ENCODE results near the gene ZNF497. TPM values are rescaled to one million over a fixed set of nuclear protein-coding genes. Genes with fewer than 3 reads are reported as not detected.

ZNF497 gene
- total and polyA plus RNA-seq, 2 donors (not counting 1 experiment from before 2014, with no cell fraction given) = 0.03 to 2.5 TPM

DNA sequence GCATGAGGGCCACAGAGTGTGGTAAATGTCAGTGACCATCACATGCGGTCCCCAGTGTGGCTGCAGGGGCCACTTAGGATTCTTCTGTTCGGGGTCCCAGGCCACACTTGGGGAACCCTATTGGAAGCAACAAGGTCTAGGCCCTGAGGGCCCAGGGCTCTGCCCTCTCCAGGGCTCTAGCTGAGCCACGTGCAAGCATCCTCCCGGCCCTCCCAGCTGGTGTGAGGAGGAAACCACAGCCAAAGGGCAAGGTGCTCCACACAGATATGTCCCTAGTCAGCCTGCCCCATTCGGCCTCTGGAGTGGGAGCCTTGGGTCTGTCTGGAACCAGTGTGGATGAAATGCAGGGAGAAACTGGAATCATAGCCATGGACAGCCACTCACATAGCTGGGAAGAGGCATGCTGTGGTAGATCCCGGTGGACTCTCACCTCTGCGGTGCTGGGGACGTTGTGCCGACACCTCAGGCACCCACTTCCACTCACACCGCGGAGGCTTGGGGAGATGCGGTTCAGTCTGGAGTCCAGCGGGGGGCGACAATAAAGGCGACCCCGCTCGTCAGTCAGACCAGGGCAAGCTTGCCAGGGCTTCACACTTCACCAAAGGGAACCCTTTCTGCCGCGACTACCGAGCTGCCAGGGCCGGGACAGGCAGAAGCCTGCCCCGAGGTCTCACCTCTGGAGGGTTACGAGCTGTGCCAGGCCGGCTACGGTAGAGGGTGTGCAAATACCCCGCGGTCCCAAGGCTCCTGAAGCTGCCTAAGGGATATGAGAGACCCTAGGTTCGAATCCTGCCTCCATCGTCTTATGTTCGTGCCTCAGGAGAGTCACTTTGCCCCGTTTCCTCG is 4.3 kb upstream of the ZNF497 start:
- Histone ChIP-seq H3K36me3 (ENCODE audit: control insufficient read depth, insufficient read depth, low read length) (no peaks in the 10 kb centered on the region), H3K9me3 (ENCODE audit: control insufficient read depth, insufficient read depth, low read depth, low read length) (no peaks in the 10 kb centered on the region), H3K4me3 (replicated peaks in 1 of 4; ENCODE audit: control extremely low read depth in 1 of 4, insufficient read depth in 1 of 4, low read depth in 3 of 4, low read length in 4 of 4) (no peak overlapping the region), H3K4me2 (ENCODE audit: extremely low read depth, insufficient read depth, low read length) (no peak overlapping the region), H3K4me1 (ENCODE audit: control insufficient read depth, extremely low read depth, insufficient read depth, low read length) (peaks cover under 1% of the 10 kb centered on the region), H2AFZ (ENCODE audit: low read length) (no peak overlapping the region), H4K20me1 (ENCODE audit: control insufficient read depth, extremely low read depth, insufficient read depth, low read length) (no peaks in the 10 kb centered on the region), H3K27ac (ENCODE audit: insufficient read depth, low read length) (no peak overlapping the region), H3K27me3 (ENCODE audit: control insufficient read depth, insufficient read depth, low read length) (no peaks in the 10 kb centered on the region), H3K9ac (ENCODE audit: insufficient read depth, low read length) (no peak overlapping the region), H3K79me2 (ENCODE audit: control insufficient read depth, insufficient read depth, low read length) (no peaks in the 10 kb centered on the region)
- TF ChIP-seq, protein P1, sequence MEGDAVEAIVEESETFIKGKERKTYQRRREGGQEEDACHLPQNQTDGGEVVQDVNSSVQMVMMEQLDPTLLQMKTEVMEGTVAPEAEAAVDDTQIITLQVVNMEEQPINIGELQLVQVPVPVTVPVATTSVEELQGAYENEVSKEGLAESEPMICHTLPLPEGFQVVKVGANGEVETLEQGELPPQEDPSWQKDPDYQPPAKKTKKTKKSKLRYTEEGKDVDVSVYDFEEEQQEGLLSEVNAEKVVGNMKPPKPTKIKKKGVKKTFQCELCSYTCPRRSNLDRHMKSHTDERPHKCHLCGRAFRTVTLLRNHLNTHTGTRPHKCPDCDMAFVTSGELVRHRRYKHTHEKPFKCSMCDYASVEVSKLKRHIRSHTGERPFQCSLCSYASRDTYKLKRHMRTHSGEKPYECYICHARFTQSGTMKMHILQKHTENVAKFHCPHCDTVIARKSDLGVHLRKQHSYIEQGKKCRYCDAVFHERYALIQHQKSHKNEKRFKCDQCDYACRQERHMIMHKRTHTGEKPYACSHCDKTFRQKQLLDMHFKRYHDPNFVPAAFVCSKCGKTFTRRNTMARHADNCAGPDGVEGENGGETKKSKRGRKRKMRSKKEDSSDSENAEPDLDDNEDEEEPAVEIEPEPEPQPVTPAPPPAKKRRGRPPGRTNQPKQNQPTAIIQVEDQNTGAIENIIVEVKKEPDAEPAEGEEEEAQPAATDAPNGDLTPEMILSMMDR (conservative IDR thresholded peaks at IDR 0.05 in 1 of 2, IDR thresholded peaks at IDR 0.05 in 1 of 2; ENCODE audit: low read depth in 1 of 2, low read length in 2 of 2) = no peak
- DNase-seq (ENCODE audit: low read depth in 2 of 2) = no peak

DNA sequence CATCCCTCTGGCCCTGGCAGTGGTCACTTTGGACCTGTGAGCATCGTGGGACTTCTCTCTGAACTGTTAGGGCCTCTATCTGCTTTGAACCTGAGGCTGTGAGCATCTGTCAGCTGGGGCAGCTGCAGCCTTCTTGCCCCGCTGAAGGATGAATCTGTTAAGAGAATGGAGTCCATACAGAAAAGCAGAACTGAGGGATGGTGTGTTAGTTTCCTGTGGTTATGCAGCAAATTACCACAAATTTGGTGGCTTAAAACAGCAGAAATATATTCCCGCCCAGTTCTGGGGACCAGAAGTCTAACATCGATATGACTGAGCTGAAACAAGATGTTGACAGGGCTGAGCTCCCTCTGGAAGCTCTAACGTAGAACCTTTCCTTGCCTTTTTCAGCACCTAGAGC is 1.6 kb upstream of the ZNF497 start:
- no peaks in the 10 kb centered on the region for H3K79me2 ChIP-seq (ENCODE audit: control insufficient read depth, insufficient read depth, low read length)
- no peaks in the 10 kb centered on the region for H4K20me1 ChIP-seq (ENCODE audit: control insufficient read depth, extremely low read depth, insufficient read depth, low read length)
- H2AFZ ChIP-seq (ENCODE audit: low read length) = no peak overlapping the region
- peaks cover 2% of the 10 kb centered on the region for H3K4me1 ChIP-seq (ENCODE audit: control insufficient read depth, extremely low read depth, insufficient read depth, low read length)
- H3K4me2 ChIP-seq (ENCODE audit: extremely low read depth, insufficient read depth, low read length) = no peak overlapping the region
- no peak for TF ChIP-seq EZH2 (IDR thresholded peaks at IDR 0.05; ENCODE audit: low read length, missing control alignments)
- TF ChIP-seq, protein P1 (conservative IDR thresholded peaks at IDR 0.05 in 1 of 2, IDR thresholded peaks at IDR 0.05 in 1 of 2; ENCODE audit: low read depth in 1 of 2, low read length in 2 of 2) = no peak
- no peak overlapping the region for H3K27ac ChIP-seq (ENCODE audit: insufficient read depth, low read length)
- H3K4me3 ChIP-seq (replicated peaks in 1 of 4; ENCODE audit: control extremely low read depth in 1 of 4, insufficient read depth in 1 of 4, low read depth in 3 of 4, low read length in 4 of 4) = no peak overlapping the region
- H3K36me3 ChIP-seq (ENCODE audit: control insufficient read depth, insufficient read depth, low read length) = no peaks in the 10 kb centered on the region
- H3K9me3 ChIP-seq (ENCODE audit: control insufficient read depth, insufficient read depth, low read depth, low read length) = no peaks in the 10 kb centered on the region
- H3K9ac ChIP-seq (ENCODE audit: insufficient read depth, low read length) = no peak overlapping the region
- no peaks in the 10 kb centered on the region for H3K27me3 ChIP-seq (ENCODE audit: control insufficient read depth, insufficient read depth, low read length)
- DNase-seq (ENCODE audit: low read depth in 2 of 2) = no peak

DNA sequence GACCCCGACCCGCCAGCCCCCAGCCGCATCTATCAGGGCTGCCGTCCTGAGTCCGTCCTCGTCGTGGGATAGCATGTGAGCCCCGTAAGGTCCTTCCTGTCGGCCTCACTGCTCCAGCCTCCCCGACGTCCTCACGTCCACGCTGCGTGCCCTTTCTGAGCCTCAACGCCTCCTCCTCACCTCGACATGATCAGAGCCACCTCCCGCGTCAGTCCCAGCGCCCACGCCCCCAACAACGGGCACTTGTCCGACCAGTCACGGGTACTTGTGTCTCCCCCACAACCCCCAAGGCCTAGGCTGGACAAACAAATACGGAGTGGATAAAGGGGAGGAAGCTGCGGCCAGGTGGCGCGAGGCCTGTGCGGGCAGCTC is 665 bp downstream of the ZNF497 start:
- Histone ChIP-seq H3K79me2 (ENCODE audit: control insufficient read depth, insufficient read depth, low read length) (no peaks in the 10 kb centered on the region), H3K4me3 (replicated peaks in 1 of 4; ENCODE audit: control extremely low read depth in 1 of 4, insufficient read depth in 1 of 4, low read depth in 3 of 4, low read length in 4 of 4) (peak overlapping the region; percentile 59 to 85 (median 77)), H3K4me2 (ENCODE audit: extremely low read depth, insufficient read depth, low read length) (peak overlapping the region; percentile 99), H3K9ac (ENCODE audit: insufficient read depth, low read length) (peak overlapping the region; percentile 94), H4K20me1 (ENCODE audit: control insufficient read depth, extremely low read depth, insufficient read depth, low read length) (no peaks in the 10 kb centered on the region), H3K36me3 (ENCODE audit: control insufficient read depth, insufficient read depth, low read length) (no peaks in the 10 kb centered on the region), H3K4me1 (ENCODE audit: control insufficient read depth, extremely low read depth, insufficient read depth, low read length) (peaks cover 2% of the 10 kb centered on the region), H3K27ac (ENCODE audit: insufficient read depth, low read length) (peak overlapping the region; percentile 97), H3K9me3 (ENCODE audit: control insufficient read depth, insufficient read depth, low read depth, low read length) (no peaks in the 10 kb centered on the region), H3K27me3 (ENCODE audit: control insufficient read depth, insufficient read depth, low read length) (no peaks in the 10 kb centered on the region), H2AFZ (ENCODE audit: low read length) (peak overlapping the region; percentile 75)
- TF ChIP-seq, protein P1 (conservative IDR thresholded peaks at IDR 0.05 in 1 of 2, IDR thresholded peaks at IDR 0.05 in 1 of 2; ENCODE audit: low read depth in 1 of 2, low read length in 2 of 2) = no peak
- no peak for TF ChIP-seq EZH2 (IDR thresholded peaks at IDR 0.05; ENCODE audit: low read length, missing control alignments)
- no peak for DNase-seq (ENCODE audit: low read depth in 2 of 2)

Measured in fibroblast of lung (primary cell).